Inflammatory macrophage treated with lipopolysaccharide for 4 hours (primary cell): ENCODE data around the gene MRPL14.
A peak's percentile ranks its signal among the peaks of the same experiment; 100 is the strongest.
"Not testable (repeated sequence)": the region's sequence is repeated elsewhere in the genome, so short reads cannot be mapped to it uniquely, and the experiment has no call there.

Experiments
- DNase-seq: peaks from one replicate; pipeline ENCODE4 v3.0.0-alpha.2; 2020

MRPL14 gene

DNA sequence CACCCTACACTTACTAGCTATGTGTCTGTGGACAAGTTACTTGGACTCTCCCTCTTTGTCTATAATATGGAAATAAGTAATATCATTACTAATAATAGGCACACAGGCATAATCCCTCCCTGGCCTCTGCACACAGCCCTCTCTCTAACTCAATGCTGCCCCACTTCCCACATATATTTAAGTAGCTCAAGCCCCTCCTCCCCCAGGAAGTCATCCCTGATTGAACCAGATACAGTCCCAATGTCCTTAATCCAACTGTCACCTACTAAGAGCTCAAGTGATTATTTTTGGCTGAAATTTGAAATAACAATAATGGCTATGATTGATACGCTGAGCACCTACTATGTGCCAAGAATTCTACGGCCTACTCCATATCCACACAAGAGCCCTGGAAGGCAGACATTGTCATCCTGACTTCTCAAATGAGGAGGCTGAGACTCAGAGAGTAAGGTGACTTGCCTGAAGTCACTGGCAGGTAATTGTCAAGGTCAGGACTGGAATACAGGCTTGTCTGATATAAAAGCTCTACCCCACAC is 29.4 kb downstream of the MRPL14 start:
- no peak for DNase-seq

DNA sequence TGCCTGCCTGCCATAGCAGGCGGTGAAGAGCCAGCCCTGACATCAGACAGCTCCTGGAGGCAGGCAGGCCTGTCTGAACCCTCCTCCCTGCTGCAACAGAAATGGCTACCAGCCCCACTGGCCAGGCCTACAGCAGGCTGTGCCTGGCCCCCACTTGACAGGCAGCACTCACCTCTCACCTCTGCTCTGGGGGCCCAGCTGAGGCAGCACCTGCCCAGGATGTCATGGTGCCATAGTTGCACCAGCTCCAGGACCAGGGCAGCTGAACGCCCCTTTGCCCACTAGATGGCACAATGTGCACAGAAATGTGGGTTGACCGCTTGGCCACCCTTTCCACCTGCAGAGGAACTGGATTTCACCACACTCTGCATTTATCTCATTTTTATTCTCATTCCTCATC is 30.6 kb downstream of the MRPL14 start:
- DNase-seq = peak; percentile 71

DNA sequence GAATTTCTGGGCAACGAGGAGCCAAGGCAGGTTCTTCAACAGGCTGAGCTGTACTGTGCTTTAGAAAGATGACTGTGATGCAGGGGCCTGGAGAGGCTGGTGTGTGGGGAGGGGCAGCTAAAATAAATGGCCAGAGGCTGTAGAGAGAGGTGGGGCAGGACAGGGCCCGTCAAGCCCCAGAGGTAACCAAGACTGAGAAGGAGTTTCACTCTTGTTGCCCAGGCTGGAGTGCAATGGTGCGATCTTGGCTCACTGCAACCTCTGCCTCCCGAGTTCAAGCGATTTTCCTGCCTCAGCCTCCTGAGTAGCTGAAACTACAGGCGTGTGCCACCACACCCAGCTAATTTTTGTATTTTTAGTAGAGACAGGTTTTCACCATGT is 32.0 kb downstream of the MRPL14 start:
- not testable (repeated sequence) for DNase-seq

DNA sequence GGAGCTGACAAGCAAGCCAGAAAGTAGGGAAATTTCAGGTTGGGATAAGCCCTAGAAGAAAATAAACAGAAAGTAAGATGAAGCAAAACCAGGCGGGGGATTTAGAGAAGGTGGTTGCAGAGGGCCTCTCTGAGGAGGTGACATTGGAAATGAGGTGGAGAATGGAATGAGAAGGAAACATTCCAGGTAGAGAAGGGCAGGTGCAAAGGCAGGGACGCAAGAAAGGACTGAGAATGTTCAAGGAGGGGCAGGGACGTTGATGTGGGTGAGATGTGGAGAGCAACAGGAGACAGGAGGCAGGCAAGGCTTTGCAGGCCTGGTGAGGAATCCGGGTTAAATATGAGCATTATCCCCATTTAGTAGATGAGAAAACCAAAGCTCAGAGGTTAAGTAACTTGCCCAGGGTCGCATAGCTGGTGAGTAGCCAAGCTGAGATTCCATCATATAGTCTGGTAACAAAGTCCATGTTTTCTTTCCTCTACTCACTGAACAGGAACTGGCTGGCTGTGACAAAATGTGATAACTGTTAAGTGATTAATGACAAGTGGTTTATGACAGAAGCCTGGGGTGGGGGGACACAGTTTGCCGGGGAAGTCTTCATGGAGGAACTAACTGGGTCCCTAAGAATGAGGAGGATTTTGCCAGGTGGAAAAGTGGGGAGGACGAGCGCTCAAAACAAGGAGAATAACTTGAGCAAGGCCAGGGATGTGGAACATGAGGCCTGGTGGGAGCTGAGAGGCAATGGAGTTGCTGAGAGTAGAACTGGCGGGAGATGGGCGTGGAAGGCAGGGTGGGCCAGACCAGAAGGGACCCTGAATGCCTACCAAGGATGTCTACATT is 32.6 kb downstream of the MRPL14 start:
- DNase-seq = no peak

DNA sequence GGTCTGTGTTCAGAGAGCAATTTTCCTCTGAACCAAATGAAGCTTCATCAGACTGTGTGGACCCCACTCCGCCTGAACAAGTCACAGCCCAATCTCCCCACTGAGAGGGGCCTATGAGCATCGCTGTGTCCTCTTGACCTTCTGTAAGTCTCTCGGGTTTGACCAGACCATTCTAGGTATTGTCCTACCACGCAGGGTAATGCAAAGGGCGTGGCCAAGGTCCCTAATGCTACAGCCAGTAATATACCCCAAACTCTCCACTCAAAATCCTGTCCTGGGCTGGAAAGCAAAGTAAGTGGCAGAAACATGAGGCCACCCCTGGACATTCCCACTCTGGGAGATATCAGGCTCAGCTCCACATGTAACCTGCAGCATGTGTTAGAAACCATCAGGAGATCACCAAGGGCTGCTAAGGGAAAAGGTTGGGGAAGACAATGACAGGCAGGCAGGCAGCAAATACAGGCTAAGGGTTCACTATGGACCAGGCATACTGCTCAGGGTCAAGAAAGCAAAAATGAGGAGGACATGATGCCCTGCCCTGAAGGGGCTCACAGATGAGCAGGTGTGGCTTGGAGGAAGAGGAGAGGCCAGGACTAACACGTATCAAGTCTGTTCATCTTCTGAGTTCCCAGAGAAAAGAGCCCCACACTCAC is 33.4 kb downstream of the MRPL14 start:
- no peak for DNase-seq

DNA sequence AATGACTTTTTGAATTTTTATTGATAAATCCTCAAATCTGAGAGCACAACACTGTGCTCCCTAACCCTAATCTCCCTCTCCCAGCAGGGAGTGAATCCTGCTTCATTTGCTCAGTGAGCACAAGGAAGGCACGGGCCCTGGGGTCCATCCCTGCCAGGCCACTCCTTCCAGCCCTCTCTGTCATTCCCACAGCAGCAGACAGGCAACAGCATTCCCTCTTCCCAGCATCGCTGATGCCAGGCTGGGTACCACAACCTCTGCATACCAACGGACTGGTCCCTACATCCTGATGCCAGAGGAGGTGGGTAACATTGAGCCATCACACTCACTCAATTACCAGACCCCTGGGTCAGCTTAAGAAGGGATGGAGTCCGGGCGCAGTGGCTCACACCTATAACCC is 34.2 kb downstream of the MRPL14 start:
- DNase-seq = no peak

DNA sequence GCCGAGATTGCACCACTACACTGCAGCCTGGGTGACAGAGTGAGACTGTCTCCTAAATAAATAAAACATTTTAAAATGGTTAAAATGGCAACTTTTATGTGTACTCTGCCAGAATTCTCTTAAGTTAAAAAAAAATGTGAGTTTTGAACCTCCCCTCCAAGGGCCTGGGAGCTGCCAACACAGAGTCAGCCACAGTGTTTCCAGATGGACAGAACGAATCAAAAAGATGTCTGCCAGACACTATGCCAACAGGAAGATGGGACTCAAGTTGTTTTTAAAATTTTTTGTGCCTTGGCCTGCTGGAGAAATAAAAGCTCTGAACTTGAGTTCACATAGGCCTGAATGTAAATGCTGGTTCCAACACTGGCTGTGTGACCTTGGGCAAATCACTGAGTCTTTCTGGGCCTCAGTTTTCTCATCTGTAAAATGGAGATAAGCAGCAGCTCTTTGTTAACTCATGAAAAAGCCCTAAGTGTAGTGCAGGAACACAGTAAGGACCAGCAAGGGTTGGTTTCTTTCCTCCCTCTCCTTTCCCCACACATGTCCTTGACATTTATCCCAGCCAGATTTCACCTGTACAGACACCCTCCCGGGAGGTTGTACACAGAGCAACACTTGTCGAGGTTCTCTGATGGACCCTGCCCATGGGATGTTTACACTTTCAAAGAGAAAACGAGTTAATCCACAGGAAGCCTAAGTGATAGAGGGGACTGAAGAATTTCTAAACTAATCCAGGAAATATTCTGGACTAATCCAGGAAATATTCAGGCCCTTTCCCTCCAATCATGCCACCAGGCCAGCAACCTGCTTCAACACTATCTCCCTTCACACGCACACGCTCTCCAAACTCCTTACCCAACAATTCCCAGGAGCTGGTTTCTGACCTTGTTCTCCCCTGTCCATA is 35.0 kb downstream of the MRPL14 start:
- no peak for DNase-seq

DNA sequence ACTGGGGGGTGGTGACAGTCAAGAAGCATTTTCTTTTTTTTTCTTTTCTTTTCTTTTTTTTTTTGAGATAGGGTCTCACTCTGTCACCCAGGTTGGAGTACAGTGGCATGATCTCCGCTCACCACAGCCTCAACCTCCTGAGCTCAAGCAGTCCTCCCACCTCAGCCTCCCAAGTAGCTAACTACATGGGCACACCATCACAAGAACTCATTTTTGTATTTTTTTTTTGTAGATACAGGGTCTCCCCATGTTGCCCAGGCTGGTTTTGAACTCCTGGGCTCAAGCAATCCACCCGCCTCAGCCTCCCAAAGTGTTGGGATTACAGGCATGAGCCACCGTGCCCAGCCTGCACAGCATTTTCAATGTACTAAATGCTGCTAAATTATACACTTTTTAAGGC is 35.9 kb downstream of the MRPL14 start:
- DNase-seq = not testable (repeated sequence)

DNA sequence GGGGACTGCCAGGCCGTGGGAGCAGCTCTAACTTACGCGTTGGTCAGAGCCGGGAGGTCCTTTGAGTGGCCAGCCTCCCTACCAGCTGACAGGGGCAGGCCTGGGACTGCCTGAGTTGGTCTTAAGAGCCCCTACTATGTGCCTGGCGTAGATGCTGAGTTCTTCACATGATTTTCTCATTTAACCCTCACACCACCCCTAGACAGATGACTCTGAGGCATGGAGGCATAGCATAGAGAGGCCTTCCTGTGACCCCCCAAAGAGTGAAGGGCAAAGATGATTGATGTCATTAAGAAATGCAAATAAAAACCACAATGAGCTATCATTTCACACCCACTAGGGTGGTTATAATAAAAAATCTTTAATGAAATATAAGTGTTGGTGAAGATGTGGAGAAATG is 36.8 kb downstream of the MRPL14 start:
- no peak for DNase-seq

DNA sequence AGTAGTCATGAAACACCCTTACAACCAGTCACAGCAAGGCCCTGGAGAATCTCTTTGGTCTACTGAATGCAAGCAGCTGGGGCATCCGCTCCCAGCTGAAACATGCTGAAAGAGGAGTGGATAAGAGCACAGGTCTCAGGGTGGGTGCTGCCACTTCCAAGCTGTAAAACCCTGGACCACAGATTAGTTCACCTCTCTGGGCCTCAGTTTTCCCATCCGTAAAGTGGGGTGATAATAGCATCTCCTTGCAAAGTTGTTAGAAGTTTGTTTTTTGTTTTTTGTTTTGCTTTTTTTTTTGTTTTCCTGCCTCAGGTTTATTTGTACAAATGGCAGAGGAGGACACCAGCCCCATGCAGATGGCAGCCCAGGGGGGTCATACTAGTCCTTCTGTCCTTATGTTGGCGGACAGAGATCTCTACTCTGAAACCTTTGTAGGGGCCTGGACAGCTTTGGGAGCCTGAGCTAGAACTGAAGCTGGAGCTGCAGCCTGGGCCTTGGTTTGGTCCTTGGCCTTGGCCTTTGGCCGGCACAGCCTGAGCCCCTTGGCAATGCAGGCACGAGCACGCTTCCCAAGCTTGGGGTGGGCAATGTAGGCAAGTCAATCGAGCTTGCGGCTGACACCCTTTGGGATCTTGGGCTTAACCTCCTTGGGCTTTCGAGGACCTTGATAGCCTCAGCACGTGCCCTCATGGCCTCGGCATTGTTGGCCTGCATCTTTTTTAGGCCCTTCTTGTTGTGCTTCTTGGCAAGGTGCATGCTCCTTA is 38.2 kb downstream of the MRPL14 start:
- DNase-seq = no peak

DNA sequence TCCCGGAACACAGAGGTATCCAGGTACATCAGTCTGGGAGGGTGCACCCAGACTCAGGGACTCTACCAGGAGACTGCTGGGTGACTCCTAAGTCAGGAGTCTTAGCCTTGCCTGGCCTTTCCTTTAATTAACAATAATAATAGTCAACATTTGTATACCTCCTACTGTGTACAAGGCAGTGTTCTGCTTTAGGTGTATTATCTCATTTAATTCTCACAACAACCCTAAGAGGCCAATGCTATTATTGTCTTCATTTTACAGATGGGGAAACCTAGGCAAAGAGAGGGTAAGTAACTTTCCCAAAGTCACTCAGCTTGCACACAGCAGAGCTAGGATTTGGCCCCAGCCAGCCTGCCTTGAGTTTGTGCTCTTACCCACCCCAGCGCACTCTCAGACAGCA is 39.6 kb downstream of the MRPL14 start:
- DNase-seq = no peak

DNA sequence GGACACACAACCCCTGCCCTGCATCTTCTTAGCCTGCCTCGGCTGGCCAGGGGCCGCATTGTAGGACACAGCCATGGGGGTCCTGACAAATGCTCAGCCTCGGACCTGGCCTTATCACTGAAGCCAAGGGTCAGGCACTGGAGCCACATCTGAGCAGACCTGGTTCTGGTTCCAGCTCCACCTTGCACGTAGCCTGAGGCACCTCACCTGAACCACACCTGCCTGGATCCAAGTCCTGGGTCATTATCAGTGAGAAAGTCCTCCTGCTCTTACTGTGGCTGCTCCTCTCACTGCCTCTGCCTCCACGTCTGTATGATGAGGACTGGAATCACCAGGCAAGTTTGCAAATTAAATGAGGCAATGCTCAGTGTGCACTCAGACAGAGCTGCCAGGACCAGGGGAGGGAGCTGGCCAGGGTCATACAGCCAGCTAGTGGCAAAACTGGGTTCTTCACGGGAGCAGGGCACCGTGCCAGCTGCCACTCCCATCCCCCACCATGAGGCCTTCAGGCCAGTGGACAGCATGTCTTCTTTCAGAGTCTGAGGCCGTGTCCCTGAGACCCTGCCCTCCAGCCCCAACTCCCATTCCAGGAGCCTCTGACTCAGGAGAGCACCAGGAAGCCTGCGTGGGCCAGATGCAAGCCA is 40.2 kb downstream of the MRPL14 start:
- DNase-seq = no peak

DNA sequence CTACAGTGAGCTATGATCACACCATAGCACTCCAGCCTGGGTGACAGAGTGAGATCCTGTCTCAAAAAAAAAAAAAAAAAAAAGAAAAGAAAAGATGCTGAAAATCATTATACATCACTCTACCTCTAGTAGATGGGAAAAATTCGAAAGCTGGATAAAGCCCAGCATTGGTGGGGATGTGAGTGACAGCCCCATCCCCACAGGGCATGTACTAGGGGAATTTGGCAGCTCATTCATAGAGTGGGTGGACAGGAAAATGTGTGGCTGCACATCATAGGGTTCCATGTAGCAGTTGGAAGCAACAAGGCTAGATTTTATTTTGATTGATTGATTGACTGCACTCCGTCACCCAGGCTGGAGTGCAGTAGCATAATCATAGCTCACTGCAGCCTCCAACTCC is 42.0 kb downstream of the MRPL14 start:
- DNase-seq = no peak

DNA sequence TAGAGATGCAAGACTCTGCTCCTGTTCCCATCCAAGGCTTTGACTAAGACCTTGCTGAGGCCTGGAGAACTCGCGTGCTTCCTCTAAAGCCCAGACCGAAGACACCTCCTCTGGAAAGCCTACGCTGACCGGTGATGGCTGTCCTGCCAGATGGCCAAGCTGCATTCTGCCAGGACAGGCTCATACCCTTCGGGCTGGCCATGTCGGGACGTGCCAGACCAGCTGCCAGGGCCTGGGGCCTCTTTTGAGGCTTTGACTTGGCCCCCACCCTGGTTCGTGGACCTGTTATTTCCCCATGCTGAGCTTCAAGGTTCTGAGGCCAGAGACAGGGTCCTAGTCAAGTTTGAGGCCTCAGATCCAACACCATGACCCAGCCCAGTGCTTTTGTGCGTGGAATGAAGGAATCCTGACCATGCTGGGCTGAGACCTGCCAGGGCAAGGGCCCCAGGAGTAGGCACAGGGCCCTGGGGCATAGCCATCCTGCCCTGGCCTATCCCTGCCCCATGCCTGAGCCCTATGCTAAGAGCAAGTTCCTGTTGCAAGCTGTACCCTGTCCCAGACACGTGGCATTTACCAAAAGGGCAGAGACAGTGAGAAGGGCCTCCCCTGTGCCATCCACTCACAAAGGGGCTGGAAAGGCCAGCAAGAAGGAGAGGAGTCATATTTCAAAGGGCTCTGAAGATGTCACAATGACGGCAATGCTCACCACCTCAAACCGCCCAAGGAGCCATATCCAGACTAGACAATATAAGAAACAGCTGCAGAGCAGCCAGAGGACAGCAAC is 42.8 kb downstream of the MRPL14 start:
- no peak for DNase-seq

DNA sequence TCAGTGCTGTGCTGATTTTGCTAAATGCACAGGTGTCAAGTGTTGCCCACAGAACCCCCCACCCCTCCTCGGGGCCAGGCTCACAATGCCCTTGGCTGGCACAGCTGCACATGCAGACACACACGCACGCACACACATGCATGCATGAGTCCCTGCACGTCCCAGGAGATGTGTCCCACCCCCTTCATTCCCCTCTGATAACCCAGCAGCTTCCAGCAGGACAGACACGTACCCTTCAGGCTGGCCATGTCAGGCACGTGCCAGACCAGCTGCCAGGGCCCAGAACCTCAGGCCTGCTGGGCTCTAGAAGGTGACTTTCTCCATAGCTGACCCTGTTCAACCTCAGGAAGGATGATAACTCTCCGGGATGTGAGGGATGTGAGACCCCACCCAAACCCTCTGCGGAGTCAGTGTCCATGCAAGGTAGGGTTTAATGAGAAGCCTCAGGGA is 44.4 kb downstream of the MRPL14 start:
- DNase-seq = no peak

DNA sequence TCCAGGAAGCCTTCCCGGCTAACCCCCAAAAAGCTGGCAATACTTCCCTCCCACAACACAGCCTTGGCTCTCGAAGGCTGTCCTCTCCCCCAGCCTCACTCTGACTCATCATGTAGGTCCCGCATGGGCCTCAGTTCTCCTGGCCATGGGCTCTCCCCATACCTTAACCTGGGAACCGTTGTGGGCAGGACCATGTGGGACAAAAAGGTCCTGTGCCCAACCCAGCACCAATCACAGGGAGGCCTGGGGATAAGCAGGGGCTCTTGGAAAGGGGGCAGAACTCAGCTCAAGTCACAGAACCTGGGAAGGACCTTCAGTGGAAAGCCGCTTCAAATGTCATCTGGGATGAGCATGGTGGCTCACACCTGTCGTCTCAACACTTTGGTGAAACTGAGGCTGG is 45.5 kb downstream of the MRPL14 start:
- DNase-seq = no peak

DNA sequence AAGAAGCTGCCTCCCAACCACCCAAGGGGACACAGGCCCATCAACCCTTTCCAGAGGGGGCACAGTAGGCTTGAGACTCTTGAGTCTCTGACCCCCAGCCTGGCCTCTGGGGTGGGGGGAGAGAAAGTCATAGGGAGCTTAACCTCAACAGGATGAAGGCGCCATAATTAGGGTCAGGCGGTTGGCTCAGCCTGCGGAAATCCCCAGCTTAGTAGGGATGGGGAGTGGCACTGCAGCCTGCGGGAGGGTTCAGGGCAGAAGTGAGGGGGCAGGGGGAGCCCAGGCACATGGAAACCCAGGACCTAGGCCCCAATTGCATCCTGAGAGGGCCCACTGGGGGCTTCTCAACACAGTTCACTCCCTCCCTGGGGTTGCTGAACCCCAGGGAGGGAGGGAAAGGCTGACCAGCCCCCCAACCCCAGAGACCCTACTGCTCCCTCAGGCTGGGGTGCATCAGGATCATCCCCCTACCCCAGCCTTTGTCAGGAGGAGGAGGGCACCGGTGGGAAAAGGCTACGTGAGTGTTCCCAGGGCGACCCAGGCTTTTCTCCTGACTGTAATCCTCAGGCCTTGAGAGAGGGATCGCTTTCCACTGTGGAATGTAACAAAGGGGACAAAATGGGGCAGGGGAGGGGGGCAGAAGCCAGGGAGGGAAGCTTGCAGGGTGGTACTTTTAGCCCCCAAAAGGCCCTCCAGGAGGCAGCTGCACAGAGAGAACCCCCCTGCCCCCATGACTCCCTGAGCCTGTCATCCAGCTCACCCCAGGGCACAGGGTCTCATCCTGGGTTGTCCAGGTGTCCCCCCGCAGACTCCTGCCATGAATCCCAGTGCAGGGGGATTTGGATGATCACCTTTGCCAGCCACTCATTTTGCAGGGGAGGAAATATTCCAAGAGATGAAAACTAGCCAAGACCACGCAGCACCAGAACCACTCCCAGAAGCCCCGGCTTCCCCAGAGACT is 46.4 kb downstream of the MRPL14 start:
- no peak for DNase-seq

DNA sequence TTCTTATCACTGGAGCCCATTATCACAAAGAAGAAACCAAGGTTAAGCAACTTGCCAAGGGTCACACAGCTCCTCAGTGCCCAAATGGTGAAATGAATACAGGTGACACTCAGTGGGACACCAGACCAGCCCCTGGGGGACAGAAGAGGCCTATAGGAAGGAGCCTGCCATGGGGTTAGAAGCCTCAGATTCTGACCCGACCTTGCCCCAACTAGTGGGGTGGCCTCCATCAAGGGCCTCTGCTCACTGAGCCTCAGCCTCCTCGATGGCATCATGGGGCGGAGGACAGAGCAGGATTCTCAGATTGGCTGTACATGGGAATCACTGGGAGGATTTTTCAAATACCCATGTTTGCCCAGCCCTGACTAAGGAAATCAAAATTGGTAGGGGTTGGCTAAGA is 47.6 kb downstream of the MRPL14 start:
- DNase-seq = no peak

DNA sequence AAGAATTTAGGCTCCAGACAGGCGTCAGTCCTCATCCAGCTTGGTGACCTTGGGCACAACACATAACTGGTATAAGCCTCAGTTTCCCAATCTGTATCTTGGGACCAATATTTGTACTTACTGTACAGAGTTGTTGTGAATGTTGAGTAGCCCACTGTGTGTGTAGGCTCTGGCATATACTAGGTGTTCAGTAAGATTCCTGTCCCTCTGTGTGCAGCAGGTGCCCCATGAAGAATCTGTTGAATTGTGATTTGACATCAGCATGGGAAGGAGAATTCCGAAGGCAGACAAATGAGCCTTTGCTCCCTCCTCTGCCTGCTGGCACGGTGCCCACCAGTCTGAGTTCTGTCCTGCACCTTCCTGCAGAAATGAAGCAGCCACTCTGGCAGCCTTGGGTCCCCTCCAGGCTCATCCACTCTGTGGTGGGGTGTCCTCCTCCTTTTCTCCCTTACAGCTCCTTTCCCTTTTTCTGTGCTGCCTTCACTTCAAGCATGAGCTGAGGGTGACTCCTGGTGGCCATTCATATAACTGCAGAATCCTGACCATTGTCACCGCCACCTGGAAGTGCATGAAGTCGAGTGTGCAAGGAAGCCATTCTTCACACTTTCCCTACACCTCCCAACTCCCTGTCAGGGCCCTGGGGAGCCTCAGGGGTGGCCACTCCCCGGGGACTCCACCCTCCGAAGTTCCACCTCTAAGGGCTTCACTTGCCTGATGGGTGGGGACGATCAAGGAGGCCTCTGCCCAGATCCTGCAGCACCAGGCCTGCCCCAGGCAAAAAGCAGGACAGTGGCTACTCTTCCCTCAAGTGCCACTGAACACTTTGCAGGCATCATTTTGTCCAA is 48.2 kb downstream of the MRPL14 start:
- DNase-seq = peak; percentile 65
